ENCODE data around the gene CASZ1. TPM values are rescaled to one million over a fixed set of nuclear protein-coding genes. Genes with fewer than 3 reads are reported as not detected.

CASZ1 gene
- total and polyA plus RNA-seq, 2 experiments from 2014 or later: 3.6 to 6.9 TPM

- no peaks in the 10 kb centered on the region for H3K27me3 ChIP-seq
- no peak overlapping the region for H3K4me2 ChIP-seq
- 100% methylated on average over 5 of the region's 5 CpGs for WGBS (ENCODE audit: low lambda C conversion rate, missing lambda C conversion rate)
- H3K4me3 ChIP-seq: no peak overlapping the region
- no peaks in the 10 kb centered on the region for H4K20me1 ChIP-seq (ENCODE audit: insufficient read depth, poor library complexity, severe bottlenecking)
- H3K36me3 ChIP-seq (replicated peaks; ENCODE audit: insufficient read depth, low read depth): no peaks in the 10 kb centered on the region
- H3K79me2 ChIP-seq: no peaks in the 10 kb centered on the region
- no peak overlapping the region for H3K27ac ChIP-seq
- no peaks in the 10 kb centered on the region for H3K9me3 ChIP-seq (ENCODE audit: low read depth)
- H3K9me2 ChIP-seq (replicated peaks; ENCODE audit: insufficient read depth): no peaks in the 10 kb centered on the region
- H2AFZ ChIP-seq: no peak overlapping the region
- TF ChIP-seq EZH2 (IDR thresholded peaks at IDR 0.05; ENCODE audit: borderline replicate concordance): no peak
- no peak for TF ChIP-seq EZH2phosphoT487 (IDR thresholded peaks at IDR 0.05; ENCODE audit: low read depth, severe bottlenecking, unreplicated experiment)
- TF ChIP-seq CTCF (IDR thresholded peaks at IDR 0.05; ENCODE audit: poor library complexity): no peak
- no peak for DNase-seq (ENCODE audit: low spot score)
- peaks cover 9% of the 10 kb centered on the region for H3K4me1 ChIP-seq (ENCODE audit: insufficient read depth)
Measured at GRCh38 chr1:10815858-10816195, 19.4 kb upstream of the CASZ1 start.

- H3K36me3 ChIP-seq (replicated peaks; ENCODE audit: insufficient read depth, low read depth): no peaks in the 10 kb centered on the region
- DNase-seq (ENCODE audit: low spot score): peak; percentile 40
- no peaks in the 10 kb centered on the region for H3K27me3 ChIP-seq
- no peak overlapping the region for H3K27ac ChIP-seq
- TF ChIP-seq EZH2 (IDR thresholded peaks at IDR 0.05; ENCODE audit: borderline replicate concordance) (no peak), CTCF (IDR thresholded peaks at IDR 0.05; ENCODE audit: poor library complexity) (no peak), EZH2phosphoT487 (IDR thresholded peaks at IDR 0.05; ENCODE audit: low read depth, severe bottlenecking, unreplicated experiment) (no peak)
- no peak overlapping the region for H3K4me3 ChIP-seq
- no peaks in the 10 kb centered on the region for H4K20me1 ChIP-seq (ENCODE audit: insufficient read depth, poor library complexity, severe bottlenecking)
- H3K4me1 ChIP-seq (ENCODE audit: insufficient read depth): peaks cover 9% of the 10 kb centered on the region
- H3K9me3 ChIP-seq (ENCODE audit: low read depth): no peaks in the 10 kb centered on the region
- H3K79me2 ChIP-seq: no peaks in the 10 kb centered on the region
- no peak overlapping the region for H3K4me2 ChIP-seq
- no peak overlapping the region for H2AFZ ChIP-seq
- 56% methylated on average over 15 of the region's 15 CpGs for WGBS (ENCODE audit: low lambda C conversion rate, missing lambda C conversion rate)
- no peaks in the 10 kb centered on the region for H3K9me2 ChIP-seq (replicated peaks; ENCODE audit: insufficient read depth)
Measured at GRCh38 chr1:10814976-10815857, 18.8 kb upstream of the CASZ1 start.

DNA sequence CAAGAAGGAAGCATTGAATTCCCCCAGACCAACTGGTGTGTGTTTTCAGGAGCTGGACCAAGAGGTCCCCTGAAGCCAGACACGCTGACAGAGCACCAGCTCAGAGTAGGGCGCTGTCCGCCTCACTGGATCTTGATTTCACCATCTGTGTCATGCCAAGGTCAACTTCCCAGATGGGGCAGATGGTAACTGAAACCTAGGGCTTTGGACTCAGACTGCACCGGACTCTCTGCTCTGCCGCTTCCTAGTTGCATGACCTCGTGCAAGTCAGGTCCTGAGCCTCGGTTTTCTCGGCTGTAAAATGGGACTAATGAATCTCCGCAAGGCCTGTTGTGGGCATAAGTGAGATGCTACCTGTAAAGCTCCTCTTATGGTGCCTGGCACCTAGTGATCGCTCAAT, 17.9 kb upstream of the CASZ1 start:
- no peaks in the 10 kb centered on the region for H3K36me3 ChIP-seq (replicated peaks; ENCODE audit: insufficient read depth, low read depth)
- no peak for DNase-seq (ENCODE audit: low spot score)
- no peaks in the 10 kb centered on the region for H3K9me2 ChIP-seq (replicated peaks; ENCODE audit: insufficient read depth)
- TF ChIP-seq CTCF (IDR thresholded peaks at IDR 0.05; ENCODE audit: poor library complexity) (no peak), EZH2phosphoT487 (IDR thresholded peaks at IDR 0.05; ENCODE audit: low read depth, severe bottlenecking, unreplicated experiment) (no peak), EZH2 (IDR thresholded peaks at IDR 0.05; ENCODE audit: borderline replicate concordance) (no peak)
- H4K20me1 ChIP-seq (ENCODE audit: insufficient read depth, poor library complexity, severe bottlenecking): no peaks in the 10 kb centered on the region
- H3K9me3 ChIP-seq (ENCODE audit: low read depth): no peaks in the 10 kb centered on the region
- no peak overlapping the region for H3K4me2 ChIP-seq
- no peak overlapping the region for H2AFZ ChIP-seq
- H3K27me3 ChIP-seq: no peaks in the 10 kb centered on the region
- WGBS (ENCODE audit: low lambda C conversion rate, missing lambda C conversion rate): 94% methylated on average over 10 of the region's 10 CpGs
- no peaks in the 10 kb centered on the region for H3K79me2 ChIP-seq
- no peak overlapping the region for H3K4me3 ChIP-seq
- H3K27ac ChIP-seq: no peak overlapping the region
- H3K4me1 ChIP-seq (ENCODE audit: insufficient read depth): peaks cover 9% of the 10 kb centered on the region

Measured in hepatocyte (in vitro differentiated cells).